AG04449 (cell line): Measurements from ENCODE around the gene GLE1.

ENCODE experiments used
- CTCF ChIA-PET: fragments of 350-600 bp; formaldehyde crosslinking; extraction: SDS; loops from one replicate; lab custom pipeline; 2021; ENCODE audit warnings: antibody characterized with exemption; lab: Yijun Ruan, JAX
- POLR2A ChIA-PET: fragments of 400-600, 350-600 bp; formaldehyde crosslinking; extraction: SDS; loops from one replicate; lab custom pipeline; 2020; ENCODE audit warnings: antibody characterized with exemption, inconsistent platforms; lab: Yijun Ruan, JAX
- DNase-seq: peaks from one replicate; pipeline ENCODE4 v3.0.0-alpha.2; 2010; ENCODE audit warnings: low read depth, low spot score
- H3K4me3 ChIP-seq: 2 replicates; pipeline ENCODE4 v1.5.1; 2011; ENCODE audit warnings: low read depth, mild to moderate bottlenecking, control low read depth, low read length
- TF ChIP-seq, protein P1 (sequence below): IDR thresholded peaks from one replicate; pipeline ENCODE4 v1.5.1; 2011; ENCODE audit warnings: mild to moderate bottlenecking, moderate library complexity, low read length, control low read depth, inconsistent platforms; ENCODE audit not compliant: insufficient read depth; ENCODE audit errors: missing control alignments

The GLE1 gene, protein sequence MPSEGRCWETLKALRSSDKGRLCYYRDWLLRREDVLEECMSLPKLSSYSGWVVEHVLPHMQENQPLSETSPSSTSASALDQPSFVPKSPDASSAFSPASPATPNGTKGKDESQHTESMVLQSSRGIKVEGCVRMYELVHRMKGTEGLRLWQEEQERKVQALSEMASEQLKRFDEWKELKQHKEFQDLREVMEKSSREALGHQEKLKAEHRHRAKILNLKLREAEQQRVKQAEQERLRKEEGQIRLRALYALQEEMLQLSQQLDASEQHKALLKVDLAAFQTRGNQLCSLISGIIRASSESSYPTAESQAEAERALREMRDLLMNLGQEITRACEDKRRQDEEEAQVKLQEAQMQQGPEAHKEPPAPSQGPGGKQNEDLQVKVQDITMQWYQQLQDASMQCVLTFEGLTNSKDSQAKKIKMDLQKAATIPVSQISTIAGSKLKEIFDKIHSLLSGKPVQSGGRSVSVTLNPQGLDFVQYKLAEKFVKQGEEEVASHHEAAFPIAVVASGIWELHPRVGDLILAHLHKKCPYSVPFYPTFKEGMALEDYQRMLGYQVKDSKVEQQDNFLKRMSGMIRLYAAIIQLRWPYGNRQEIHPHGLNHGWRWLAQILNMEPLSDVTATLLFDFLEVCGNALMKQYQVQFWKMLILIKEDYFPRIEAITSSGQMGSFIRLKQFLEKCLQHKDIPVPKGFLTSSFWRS

DNA sequence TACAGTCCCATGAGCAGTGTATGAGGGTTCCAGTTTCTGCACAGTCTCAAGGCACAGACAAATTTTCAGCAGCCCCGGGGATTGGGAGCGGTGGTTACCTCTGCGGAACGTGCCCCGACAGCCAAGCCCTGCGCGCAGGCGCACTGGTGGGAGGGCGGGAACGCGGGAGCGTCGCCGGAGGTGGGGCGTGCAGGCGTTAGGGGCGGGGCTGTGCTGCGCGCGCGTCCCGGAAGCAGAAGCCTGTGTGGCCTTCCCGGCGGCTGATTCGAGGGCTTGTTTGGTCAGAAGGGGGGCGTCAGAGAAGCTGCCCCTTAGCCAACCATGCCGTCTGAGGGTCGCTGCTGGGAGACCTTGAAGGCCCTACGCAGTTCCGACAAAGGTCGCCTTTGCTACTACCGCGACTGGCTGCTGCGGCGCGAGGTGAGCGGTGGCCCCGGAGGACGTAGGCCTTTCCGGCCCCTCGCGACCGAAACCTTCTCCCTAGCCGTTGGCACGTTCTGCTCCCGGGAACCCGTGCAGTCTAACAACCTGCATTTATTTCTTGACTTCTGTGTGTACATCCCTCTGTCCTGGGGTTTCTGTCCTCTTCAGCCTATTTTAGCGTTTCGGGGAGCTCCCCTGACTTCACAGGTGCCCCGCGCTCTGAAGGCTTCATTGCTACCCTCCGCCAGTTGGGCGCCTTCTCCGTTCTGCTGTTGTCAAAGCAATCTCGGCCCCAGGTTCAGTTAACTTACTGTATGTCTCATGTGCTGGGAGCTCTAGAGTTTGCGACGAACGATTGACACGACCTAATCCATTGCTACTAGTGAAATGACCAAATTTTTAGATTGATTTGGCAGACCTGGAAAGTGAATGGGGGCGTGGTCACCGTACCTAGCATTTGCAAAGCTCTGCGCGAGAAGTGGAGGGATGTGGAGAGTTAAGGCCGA is at the start of gene GLE1:
GLE1 (plus strand) TSS at position 235 of the 929 bp plus-strand sequence; CDS start at position 322, 87 bp downstream.
- peak; percentile 34 for DNase-seq
- TF ChIP-seq, protein P1, sequence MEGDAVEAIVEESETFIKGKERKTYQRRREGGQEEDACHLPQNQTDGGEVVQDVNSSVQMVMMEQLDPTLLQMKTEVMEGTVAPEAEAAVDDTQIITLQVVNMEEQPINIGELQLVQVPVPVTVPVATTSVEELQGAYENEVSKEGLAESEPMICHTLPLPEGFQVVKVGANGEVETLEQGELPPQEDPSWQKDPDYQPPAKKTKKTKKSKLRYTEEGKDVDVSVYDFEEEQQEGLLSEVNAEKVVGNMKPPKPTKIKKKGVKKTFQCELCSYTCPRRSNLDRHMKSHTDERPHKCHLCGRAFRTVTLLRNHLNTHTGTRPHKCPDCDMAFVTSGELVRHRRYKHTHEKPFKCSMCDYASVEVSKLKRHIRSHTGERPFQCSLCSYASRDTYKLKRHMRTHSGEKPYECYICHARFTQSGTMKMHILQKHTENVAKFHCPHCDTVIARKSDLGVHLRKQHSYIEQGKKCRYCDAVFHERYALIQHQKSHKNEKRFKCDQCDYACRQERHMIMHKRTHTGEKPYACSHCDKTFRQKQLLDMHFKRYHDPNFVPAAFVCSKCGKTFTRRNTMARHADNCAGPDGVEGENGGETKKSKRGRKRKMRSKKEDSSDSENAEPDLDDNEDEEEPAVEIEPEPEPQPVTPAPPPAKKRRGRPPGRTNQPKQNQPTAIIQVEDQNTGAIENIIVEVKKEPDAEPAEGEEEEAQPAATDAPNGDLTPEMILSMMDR: no peak
- peak within 1 kb of the TSS; percentile 99 for H3K4me3 ChIP-seq
- ChIA-PET CTCF (interaction anchor here (0.7 to 1.7 kb wide), 2 partner anchors 66 to 85 kb away, joined by 3 to 5 read pairs; no protein-coding TSS in a partner anchor), POLR2A (interaction anchor here (0.8 to 2.4 kb wide), 3 partner anchors 17 to 48 kb away, joined by 3 to 25 read pairs (median 5); partner anchors contain the start of gene SPTAN1)

DNA sequence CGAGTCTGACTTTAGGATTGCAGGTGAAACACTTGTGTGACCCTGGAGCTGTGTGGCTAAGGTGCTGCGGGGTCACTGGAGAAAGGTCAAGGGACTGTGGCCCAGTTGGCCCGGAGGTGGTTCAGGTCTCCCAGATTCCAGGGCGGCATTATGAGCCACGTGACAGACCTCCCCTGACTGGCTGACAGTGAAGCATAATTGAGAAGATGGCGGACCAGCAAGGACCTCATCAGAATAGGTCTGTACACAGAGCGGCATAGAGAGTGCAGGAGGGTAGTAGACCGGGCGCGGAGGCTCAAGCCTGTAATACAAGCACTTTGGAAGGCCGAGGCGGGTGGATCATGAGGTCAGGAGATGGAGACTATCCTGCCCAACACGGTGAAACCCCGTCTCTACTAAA is 49.5 kb upstream of the GLE1 start:
- ChIA-PET POLR2A (no interaction called here), CTCF (interaction anchor here (2.6 kb wide), 1 partner anchor 17 kb away, joined by 20 read pairs; no protein-coding TSS in a partner anchor)
- no peak for DNase-seq
- TF ChIP-seq, protein P1: no peak
- no peak overlapping the region for H3K4me3 ChIP-seq

DNA sequence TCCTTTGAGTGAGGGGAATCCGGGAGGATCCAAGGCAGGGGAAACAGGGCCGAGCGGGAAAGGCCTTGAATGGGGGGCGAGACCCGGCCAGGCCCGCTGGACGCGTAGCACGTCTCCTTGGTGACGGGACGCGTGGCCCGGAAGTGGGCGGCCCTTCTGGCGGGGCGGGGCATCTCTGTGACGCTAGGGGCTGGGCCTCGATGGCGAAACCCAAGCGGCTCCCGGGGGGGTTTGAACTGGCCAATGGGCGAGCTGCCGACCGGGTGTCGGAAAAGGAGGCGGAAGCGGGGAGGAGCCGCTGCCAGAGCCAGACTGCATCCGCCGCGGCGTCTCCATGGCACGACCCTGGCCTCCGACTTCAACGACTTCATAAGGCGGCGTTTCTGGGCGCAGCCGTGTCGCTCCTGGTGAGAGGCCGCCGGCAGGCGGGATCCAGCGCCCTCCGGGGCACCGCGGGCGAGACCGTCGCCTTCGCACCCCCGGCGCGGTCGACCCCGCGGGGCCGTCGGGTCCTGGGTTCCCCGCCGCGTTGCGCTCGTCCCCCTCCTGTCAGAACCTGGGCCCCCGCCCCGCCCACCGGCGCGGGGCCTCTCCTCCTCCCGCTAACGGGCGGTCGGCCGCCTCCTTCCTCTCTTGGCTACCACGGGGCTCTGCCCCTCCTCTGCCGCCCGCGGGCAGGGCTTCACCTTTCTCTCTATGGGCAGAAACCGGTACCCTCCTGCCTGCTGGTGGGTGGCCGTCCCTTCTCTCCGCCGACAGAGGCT is 48.5 kb upstream of the GLE1 start, which contains the start of gene ODF2:
ODF2 (plus strand) TSS at position 158 of the 764 bp plus-strand sequence; CDS start at position 244, 86 bp downstream.
- ChIA-PET POLR2A (interaction anchor here (1.0 kb wide), 1 partner anchor 15 kb away, joined by 4 read pairs; no protein-coding TSS in a partner anchor), CTCF (interaction anchor here (2.6 kb wide), 1 partner anchor 18 kb away, joined by 20 read pairs; no protein-coding TSS in a partner anchor)
- peak; percentile 49 for DNase-seq
- peak within 1 kb of the TSS; percentile 80 for H3K4me3 ChIP-seq
- TF ChIP-seq, protein P1: no peak

DNA sequence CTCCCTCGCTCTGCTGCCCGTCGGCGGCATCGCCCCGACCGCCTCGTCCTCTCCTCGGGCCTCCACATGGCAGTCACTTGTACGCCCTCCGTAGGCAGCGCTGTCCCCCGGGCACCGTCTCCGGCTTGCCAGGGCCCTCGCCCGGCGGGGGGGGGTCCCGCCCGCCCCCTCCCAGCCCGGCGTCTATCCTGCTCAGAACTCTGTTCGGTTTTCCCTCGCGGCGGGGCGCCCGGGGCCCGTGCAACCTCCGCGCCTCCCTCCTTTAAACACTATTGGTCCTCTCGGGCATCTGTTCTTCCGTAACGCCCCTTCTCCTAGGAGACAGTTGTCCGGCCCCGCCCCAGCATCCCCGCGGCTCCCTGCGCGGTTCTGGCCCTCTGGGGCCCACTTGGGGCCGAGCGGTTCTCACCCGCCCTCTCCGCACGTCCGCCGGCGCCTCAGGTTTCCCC is 47.9 kb upstream of the GLE1 start:
- POLR2A ChIA-PET: interaction anchor here (0.9 kb wide), 1 partner anchor 59 kb away, joined by 4 read pairs; no protein-coding TSS in a partner anchor

DNA sequence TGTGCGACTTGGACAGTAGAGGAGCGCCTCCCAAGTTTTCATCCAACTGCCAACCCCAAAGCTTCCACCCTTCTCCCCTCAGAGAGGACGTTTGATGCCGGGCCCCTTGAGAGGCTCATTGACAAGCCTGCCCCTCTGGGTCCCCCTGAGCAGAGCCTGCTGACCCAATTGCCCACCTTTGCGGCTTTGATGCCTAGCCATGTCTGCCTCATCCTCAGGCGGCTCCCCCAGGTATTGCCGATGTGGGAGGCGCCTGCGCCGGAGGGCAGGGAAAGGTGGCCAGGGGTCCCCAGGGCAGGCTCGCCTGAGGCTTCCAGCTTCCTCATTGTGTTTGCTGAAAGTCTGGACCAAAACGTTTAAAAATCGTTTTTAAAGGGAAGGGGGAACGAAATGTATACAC is 47.3 kb upstream of the GLE1 start:
- DNase-seq: no peak
- peak overlapping the region; percentile 80 for H3K4me3 ChIP-seq
- POLR2A ChIA-PET: interaction anchor here (0.7 to 0.9 kb wide), 2 partner anchors 58 to 60 kb away, joined by 3 to 4 read pairs; no protein-coding TSS in a partner anchor
- TF ChIP-seq, protein P1: no peak
- CTCF ChIA-PET: interaction anchor here (1.0 to 3.9 kb wide), 3 partner anchors 10 to 95 kb away, joined by 3 to 20 read pairs (median 3); no protein-coding TSS in a partner anchor

More for the DNA sequence above, 47.9 kb upstream of the GLE1 start:
- CTCF ChIA-PET: interaction anchor here (3.9 kb wide), 1 partner anchor 18 kb away, joined by 20 read pairs; no protein-coding TSS in a partner anchor
- peak overlapping the region; percentile 80 for H3K4me3 ChIP-seq
- TF ChIP-seq, protein P1: no peak
- no peak for DNase-seq
